Fibroblast of skin of right biceps (primary cell): ENCODE measurements around the gene HERPUD2.
"Not testable (repeated sequence)": the region's sequence is repeated elsewhere in the genome, so short reads cannot be mapped to it uniquely, and the experiment has no call there.

ENCODE experiments used
- DNase-seq: peaks from one replicate; pipeline ENCODE4 v3.0.0-alpha.2; 2013

The HERPUD2 gene

GRCh38 chr7:35676211-35676610, 18.7 kb downstream of the HERPUD2 start:
- no peak for DNase-seq

- no peak for DNase-seq
These were observed 23.9 kb downstream of the HERPUD2 start for GRCh38 chr7:35670856-35671569.

GRCh38 chr7:35660411-35660810, 34.5 kb downstream of the HERPUD2 start:
- DNase-seq: not testable (repeated sequence)

GRCh38 chr7:35658606-35659201, 36.2 kb downstream of the HERPUD2 start:
- DNase-seq: no peak

GRCh38 chr7:35657125-35657524, 37.8 kb downstream of the HERPUD2 start:
- no peak for DNase-seq

GRCh38 chr7:35654558-35654957, 40.4 kb downstream of the HERPUD2 start:
- not testable (repeated sequence) for DNase-seq

DNA sequence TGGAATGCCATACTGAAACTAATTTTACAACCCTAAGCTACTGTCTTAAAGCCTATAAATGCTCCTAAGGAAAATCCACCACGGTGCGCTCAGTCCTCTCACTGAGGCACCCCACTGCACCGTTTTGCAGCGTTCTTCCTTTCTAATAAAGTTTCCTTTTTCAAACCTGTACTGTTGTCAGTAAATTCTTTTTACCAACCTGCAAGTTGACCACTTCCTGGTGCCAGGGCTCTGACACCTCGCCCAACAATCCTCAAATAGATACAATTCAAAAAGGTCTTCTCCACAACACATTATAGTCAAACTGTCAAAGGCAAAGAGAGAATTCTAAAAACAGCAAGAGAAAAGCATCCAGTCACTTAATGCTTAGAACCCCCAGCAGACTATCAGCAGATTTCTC, 42.8 kb downstream of the HERPUD2 start:
- DNase-seq: no peak

DNA sequence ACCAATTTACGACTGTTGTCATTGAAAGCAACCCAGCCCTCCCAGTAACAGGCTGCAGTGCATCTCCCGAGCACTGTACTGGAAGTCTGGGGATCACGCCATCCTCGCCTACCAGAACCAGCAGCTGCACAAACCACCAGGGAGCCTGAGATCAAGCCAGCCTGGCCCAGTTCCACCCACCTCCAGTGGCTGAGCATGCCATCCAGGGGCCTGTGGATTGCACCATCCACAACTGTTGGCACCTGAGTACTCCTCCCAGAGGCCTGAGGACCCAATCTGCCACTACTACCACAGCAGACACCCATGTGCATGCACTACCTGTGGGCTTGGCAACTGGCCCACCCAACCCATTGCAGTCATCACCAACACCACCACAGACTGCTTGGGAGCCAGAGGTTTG, 44.2 kb downstream of the HERPUD2 start:
- DNase-seq: no peak

- DNase-seq: no peak
These were observed 45.2 kb downstream of the HERPUD2 start for GRCh38 chr7:35649711-35650110.

DNA sequence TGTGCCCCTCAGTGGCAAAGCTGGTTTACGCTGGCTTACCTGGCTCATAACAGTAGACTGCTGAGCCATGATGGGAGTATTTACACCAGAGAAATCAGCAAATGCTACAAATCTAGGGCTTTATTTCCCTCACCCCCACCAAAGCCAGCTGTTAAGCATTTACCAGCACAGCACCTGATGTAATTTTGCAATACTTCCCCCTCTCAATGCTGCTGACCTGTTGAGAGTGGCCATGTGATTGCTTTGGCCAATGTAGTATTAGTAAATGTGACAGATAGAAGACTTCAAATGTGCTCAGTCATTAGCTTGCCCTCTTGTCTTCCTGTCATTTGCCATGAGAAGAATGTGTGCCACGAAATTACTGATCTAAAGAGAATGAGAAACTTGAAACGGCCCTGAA, 46.6 kb downstream of the HERPUD2 start:
- DNase-seq: no peak

- no peak for DNase-seq
These were observed 47.8 kb downstream of the HERPUD2 start for GRCh38 chr7:35647171-35647574.

DNA sequence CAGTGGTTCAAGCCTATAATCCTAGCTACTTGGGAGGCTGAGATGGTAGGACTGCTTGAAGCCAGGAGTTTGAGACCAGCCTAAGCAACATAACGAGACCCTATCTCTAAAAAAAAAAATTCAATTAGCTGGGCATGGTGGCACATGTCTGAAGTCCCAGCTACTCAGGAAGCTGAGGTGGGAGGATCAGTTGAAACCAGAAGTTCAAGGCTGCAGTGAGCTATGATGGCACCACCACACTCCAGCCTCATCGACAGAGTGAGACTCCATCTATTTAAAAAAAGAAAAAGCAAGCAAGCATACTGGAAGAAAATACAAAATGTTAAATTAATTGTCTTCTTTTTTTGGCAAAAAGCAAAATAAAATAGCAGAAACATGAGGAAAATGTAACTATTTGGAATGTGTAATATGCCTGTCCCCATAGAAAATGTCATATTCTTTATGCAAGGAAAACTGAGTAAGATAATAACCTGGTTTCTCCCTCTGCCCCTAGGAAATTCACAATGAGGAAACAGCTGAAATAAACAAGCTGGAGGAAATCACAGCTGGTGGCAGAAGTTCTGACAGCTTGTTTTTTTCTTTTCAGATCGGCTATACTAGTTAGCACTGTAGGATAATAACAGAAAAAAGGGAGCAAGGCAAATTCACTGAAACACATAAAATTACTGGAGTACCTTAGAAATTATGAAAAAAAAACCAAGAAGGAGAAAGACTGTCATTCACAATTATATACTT, 48.5 kb downstream of the HERPUD2 start:
- DNase-seq: no peak

DNA sequence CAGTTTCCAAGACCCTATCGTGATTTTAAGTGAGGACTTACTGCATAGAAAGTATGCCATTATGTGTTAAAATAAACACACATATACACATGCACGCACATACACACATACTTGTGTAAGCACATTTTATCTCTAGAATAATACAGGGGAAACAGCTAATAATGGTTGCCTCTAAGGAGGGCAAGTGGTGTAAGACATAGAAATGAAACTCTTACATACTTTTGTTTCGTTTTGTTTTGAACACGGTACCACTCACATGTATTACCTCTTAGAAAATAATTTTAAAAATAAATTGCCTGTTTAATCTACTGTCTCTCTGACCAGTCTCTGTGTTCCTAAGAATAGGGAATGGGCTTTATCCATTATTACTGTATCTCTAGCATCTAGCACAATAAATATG, 49.2 kb downstream of the HERPUD2 start:
- no peak for DNase-seq

DNA sequence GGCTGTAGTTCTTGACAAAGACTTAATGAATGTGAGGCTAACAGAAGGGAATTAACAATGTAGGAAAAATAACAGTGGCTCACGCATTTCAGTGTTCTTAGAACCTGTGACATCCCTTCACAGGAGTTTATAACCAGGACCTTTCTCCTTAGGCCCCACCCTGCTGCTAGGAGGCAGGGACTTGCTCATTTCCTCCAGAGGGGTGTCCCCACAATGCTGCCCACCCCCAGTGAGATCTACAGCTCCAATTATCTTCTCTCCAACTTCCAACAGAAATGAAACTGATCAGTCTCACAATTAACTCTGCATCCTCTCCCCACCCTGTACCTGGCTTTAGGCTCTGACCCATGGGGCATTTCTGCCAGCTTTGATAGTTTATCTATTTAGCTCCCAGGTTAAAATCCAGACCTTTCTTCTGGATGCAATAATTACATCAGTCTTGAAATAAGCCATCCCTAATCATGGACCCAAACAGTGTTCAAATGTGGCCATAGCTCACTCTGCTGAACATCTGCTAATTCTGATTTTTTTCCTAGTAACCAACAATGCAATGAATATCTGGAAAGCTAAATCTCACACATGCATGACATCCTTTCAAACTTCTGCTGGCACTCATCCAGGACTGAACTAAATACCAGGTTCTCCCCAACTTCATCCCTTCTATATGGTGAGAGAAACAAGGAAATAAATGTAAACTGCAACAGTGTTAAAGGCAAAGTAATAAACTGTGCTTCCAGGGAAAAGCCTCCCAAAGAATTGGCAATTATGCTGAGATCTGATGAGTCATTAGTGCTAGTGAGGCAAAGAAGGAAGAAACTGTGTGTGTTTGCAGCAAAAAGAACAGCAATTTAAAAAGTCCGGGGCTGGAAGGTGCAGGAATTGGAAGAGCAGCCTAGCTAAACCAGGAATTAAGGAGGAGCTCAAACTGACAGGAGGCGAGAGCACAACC, 64.6 kb downstream of the HERPUD2 start:
- DNase-seq: peak; percentile 49

DNA sequence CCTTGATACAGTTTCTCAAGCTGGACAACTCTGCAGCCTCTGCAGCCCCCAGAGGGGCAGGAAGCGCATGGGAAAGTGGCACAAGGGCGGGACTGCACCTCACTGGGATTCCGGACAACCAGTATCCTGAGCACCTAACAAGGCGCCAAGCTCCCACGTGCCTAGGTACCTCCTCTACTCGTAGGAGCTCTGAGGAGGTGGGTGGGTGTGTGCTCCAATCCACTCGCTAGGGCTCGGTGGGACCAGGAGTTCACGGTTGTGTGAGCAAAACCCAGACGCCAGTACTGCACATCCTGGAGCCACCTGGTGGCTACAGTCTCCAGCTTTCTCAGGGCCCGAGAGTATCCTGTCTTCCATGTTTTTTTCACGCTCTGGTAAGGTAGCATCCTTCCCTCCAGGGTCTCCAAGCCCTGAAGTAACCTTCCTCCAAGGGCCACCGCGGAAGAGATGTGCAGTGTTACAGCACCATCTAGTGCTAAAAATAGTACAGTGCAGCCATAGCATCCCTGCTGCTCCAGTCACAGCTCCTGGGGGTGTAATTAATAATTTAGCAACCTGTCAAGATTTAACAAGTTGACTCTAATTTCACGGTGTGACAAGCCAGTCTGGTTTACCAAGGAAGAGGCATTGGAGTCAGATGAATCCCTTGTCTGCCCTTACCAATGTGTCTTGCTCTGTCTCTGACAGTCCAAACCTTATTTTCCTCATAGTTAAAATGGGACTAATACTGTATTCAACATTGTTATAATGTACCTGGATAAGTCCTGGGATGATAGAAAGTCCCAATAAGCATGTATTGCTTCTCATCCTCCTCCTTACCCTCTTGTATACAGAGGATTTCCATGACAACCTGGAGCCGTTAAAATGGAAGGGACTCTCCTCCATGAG, 70.4 kb downstream of the HERPUD2 start:
- DNase-seq: peak; percentile 42

GRCh38 chr7:35623381-35623780, 71.6 kb downstream of the HERPUD2 start:
- DNase-seq: no peak

GRCh38 chr7:35619863-35620262, 75.1 kb downstream of the HERPUD2 start:
- no peak for DNase-seq

- DNase-seq: peak; percentile 16
These were observed 77.9 kb downstream of the HERPUD2 start for GRCh38 chr7:35617041-35617440.

GRCh38 chr7:35613150-35613549, 81.8 kb downstream of the HERPUD2 start:
- no peak for DNase-seq

DNA sequence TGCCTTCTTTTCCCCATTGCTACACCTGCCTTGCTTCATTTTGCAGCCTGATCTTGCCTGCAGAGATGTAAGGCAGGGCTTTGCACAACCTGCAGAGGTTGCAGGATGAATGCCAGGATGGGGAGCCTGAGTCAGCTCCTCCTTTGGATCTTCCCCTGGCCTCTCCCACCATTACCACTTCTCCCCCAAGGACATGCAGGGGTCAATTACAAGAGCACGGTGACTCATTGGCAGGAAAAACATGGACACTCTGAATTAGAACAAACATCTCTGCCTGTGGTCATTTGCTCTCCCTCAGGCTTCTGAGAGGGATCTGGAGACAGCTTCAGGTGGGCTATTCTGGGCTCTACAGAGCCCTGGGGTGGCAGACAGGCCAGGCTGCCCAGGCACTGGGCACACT, 89.2 kb downstream of the HERPUD2 start:
- DNase-seq: peak; percentile 55

- DNase-seq: no peak
These were observed 90.3 kb downstream of the HERPUD2 start for GRCh38 chr7:35604595-35604994.

DNA sequence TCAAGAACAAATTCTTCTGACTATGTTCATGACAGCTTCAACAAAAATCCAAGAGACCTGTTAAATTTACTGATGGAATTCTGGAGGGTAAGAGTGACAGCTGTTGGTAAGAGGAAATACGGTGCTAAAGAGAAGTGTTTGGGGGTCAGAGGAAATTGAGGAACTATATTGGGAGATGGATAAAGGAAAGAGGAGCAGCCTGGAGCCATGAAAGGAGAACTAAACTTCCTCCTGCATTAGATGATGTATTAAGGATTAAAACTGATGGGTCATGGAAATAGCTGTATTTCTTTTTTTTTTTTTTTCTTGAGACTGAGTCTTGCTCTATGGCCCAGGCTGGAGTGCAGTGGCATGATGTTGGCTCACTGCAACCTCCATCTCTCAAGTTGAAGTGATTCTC, 95.3 kb downstream of the HERPUD2 start:
- no peak for DNase-seq
